GM12878 (cell line): ENCODE results near the gene SUN5.

Experiments used
- KDM1A ChIP-seq: fragments of 200-600 bp; sonication (generic); IDR thresholded peaks from 2 replicates; pipeline ENCODE4 v1.6.1; 2016; ENCODE audit warnings: borderline replicate concordance
- MAX ChIP-seq: IDR thresholded peaks from 2 replicates; pipeline ENCODE4 v1.6.1; 2012; ENCODE audit warnings: low read depth, low read length, improper control_type of control experiment
- NBN ChIP-seq: fragments of 450-650 bp; IDR thresholded peaks from 2 replicates; pipeline ENCODE4 v1.6.1; 2016
- POLR2A ChIP-seq: IDR thresholded peaks from 2 replicates; pipeline ENCODE4 v1.6.1; 2011; ENCODE audit warnings: low read depth, mild to moderate bottlenecking, low read length
- RBBP5 ChIP-seq: fragments of 200-600 bp; sonication (generic); conservative IDR thresholded peaks from 2 replicates; pipeline ENCODE4 v1.6.1; 2016
- SIN3A ChIP-seq: IDR thresholded peaks from 2 replicates; pipeline ENCODE4 v1.6.1; 2012; ENCODE audit warnings: low read depth, low read length, improper control_type of control experiment
- SP1 ChIP-seq: IDR thresholded peaks from one replicate; pipeline ENCODE4 v1.6.1; 2011; ENCODE audit warnings: low read depth, low read length
- SUZ12 ChIP-seq: fragments of 200-600 bp; sonication (generic); IDR thresholded peaks from one replicate; pipeline ENCODE4 v1.6.1; 2018; ENCODE audit warnings: antibody characterized with exemption, mild to moderate bottlenecking; ENCODE audit not compliant: unreplicated experiment
- TF ChIP-seq, protein P1 (sequence below): fragments of 450-650 bp; IDR thresholded peaks from 2 replicates; pipeline ENCODE4 v1.6.1; 2018; ENCODE audit warnings: borderline replicate concordance, mild to moderate bottlenecking; ENCODE audit not compliant: partially characterized antibody

DNA sequence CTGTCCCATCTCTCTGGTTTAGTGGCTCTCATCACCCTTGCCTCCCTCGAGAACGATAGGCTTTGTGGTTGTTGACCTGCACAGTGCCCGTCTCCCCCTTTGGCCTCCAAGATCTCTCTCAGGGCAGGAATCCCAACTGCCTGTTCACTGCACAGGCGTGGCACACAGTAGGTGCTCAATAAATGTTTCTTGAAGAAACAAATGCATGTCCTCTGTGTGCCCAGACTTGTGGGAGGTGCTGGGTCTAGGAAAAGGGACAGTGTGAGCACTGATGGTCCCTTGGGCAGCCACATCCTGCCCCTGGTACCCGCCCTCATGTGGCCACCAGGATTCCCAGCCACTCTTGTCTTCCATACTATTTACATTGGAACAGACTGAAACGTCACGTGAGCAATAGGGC, 24.6 kb upstream of the SUN5 start:
- TF ChIP-seq SIN3A (no peak), SUZ12 (no peak), RBBP5 (no peak), POLR2A (no peak), MAX (no peak), KDM1A (no peak), SP1 (no peak), NBN (no peak)
- TF ChIP-seq, protein P1, sequence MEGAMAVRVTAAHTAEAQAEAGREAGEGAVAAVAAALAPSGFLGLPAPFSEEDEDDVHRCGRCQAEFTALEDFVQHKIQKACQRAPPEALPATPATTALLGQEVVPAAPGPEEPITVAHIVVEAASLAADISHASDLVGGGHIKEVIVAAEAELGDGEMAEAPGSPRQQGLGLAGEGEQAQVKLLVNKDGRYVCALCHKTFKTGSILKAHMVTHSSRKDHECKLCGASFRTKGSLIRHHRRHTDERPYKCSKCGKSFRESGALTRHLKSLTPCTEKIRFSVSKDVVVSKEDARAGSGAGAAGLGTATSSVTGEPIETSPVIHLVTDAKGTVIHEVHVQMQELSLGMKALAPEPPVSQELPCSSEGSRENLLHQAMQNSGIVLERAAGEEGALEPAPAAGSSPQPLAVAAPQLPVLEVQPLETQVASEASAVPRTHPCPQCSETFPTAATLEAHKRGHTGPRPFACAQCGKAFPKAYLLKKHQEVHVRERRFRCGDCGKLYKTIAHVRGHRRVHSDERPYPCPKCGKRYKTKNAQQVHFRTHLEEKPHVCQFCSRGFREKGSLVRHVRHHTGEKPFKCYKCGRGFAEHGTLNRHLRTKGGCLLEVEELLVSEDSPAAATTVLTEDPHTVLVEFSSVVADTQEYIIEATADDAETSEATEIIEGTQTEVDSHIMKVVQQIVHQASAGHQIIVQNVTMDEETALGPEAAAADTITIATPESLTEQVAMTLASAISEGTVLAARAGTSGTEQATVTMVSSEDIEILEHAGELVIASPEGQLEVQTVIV: no peak
